ENCODE results near the gene FXYD7.
"Not testable (repeated sequence)": the region's sequence is repeated elsewhere in the genome, so short reads cannot be mapped to it uniquely, and the experiment has no call there.

FXYD7 gene

GRCh38 chr19:35151273-35152065 lies 8.4 kb downstream of the FXYD7 start:
- DNase-seq (ENCODE audit: extremely low spot score), result no peak
- CTCF ChIA-PET, result interaction anchor here (1.3 to 3.1 kb wide), 3 partner anchors 10 to 84 kb away, joined by 4 to 16 read pairs (median 13); partner anchors contain the start of genes FXYD7 and LGI4
- POLR2A ChIA-PET, result no interaction called here
- TF ChIP-seq CTCF (IDR thresholded peaks at IDR 0.05; ENCODE audit: control extremely low read depth, extremely low read depth, low read depth, missing control alignments), result no peak

GRCh38 chr19:35153129-35153522 lies 10.1 kb downstream of the FXYD7 start:
- DNase-seq (ENCODE audit: extremely low spot score), result not testable (repeated sequence)
- ChIA-PET POLR2A (interaction anchor here (0.6 kb wide), 1 partner anchor 86 kb away, joined by 4 read pairs; no protein-coding TSS in a partner anchor), CTCF (interaction anchor here (1.1 to 2.8 kb wide), 5 partner anchors 7 to 87 kb away, joined by 3 to 24 read pairs (median 5); partner anchors contain the start of genes FXYD7 and LGI4)

GRCh38 chr19:35153701-35154524 lies 10.9 kb downstream of the FXYD7 start:
- ChIA-PET POLR2A (no interaction called here), CTCF (interaction anchor here (0.6 to 2.8 kb wide), 14 partner anchors 8 to 336 kb away, joined by 3 to 24 read pairs (median 3); partner anchors contain the start of genes FXYD3, FXYD7 and LGI4)
- TF ChIP-seq CTCF (IDR thresholded peaks at IDR 0.05; ENCODE audit: control extremely low read depth, extremely low read depth, low read depth, missing control alignments), result peak; percentile 59
- peak; percentile 81 for DNase-seq (ENCODE audit: extremely low spot score)

- no peak for TF ChIP-seq CTCF (IDR thresholded peaks at IDR 0.05; ENCODE audit: control extremely low read depth, extremely low read depth, low read depth, missing control alignments)
- POLR2A ChIA-PET, result no interaction called here
- peak; percentile 80 for DNase-seq (ENCODE audit: extremely low spot score)
- CTCF ChIA-PET, result interaction anchor here (0.6 to 2.5 kb wide), 12 partner anchors 9 to 335 kb away, joined by 3 to 24 read pairs (median 3); partner anchors contain the start of genes FXYD3 and FXYD7
These were observed 11.7 kb downstream of the FXYD7 start, which contains the start of gene FXYD5 for GRCh38 chr19:35154525-35155406. Gene FXYD5, plus strand, starts transcription at chr19:35154735. Its CDS starts 816 bp downstream, at chr19:35155551.

GRCh38 chr19:35155441-35155840 lies 12.4 kb downstream of the FXYD7 start:
- peak; percentile 58 for DNase-seq (ENCODE audit: extremely low spot score)
- ChIA-PET CTCF (interaction anchor here (0.9 to 2.5 kb wide), 2 partner anchors 13 kb away, joined by 3 to 24 read pairs; partner anchors contain the start of gene FXYD7), POLR2A (no interaction called here)
- peak; percentile 16 for TF ChIP-seq CTCF (IDR thresholded peaks at IDR 0.05; ENCODE audit: control extremely low read depth, extremely low read depth, low read depth, missing control alignments)

GRCh38 chr19:35155981-35156672 lies 13.1 kb downstream of the FXYD7 start:
- no peak for DNase-seq (ENCODE audit: extremely low spot score)
- ChIA-PET CTCF (interaction anchor here (0.9 kb wide), 1 partner anchor 14 kb away, joined by 3 read pairs; no protein-coding TSS in a partner anchor), POLR2A (no interaction called here)
- TF ChIP-seq CTCF (IDR thresholded peaks at IDR 0.05; ENCODE audit: control extremely low read depth, extremely low read depth, low read depth, missing control alignments), result no peak

All from GM10248 (cell line).